Vagina (tissue), 2 donors: ENCODE measurements around the gene FRRS1.
A peak's percentile ranks its signal among the peaks of the same experiment; 100 is the strongest.

Experiments
- CTCF ChIP-seq, 3 experiments: fragments of 450-650 bp in 2 of 3; fragments of 200-600 bp in 1 of 3; sonication (generic) in 1 of 3; IDR thresholded peaks; one replicate each; pipeline ENCODE4 v1.5.1; 2017 to 2019; ENCODE audit warnings: antibody characterized with exemption in 3 of 3, mild to moderate bottlenecking in 2 of 3, moderate library complexity in 2 of 3
- POLR2A ChIP-seq, 2 donors: fragments of 450-650 bp; IDR thresholded peaks; one replicate each; pipeline ENCODE4 v1.6.1; 2017; ENCODE audit warnings: antibody characterized with exemption in 2 of 2, mild to moderate bottlenecking in 2 of 2, moderate library complexity in 2 of 2
- POLR2AphosphoS5 ChIP-seq, 2 donors: sonication (generic); formaldehyde crosslinking; IDR thresholded peaks; one replicate each; pipeline ENCODE4 v1.9.0; 2017; ENCODE audit warnings: antibody characterized with exemption in 2 of 2, mild to moderate bottlenecking in 2 of 2, low read depth in 1 of 2; ENCODE audit not compliant: insufficient read depth in 1 of 2

GRCh38 chr1:99756598-99756997 is 9.8 kb downstream of the FRRS1 start:
- TF ChIP-seq POLR2AphosphoS5 (IDR thresholded peaks at IDR 0.05; ENCODE audit: insufficient read depth in 1 of 2, low read depth in 1 of 2) (peak in 1 of 2 donors; percentile 68), CTCF (IDR thresholded peaks at IDR 0.05) (no peak), POLR2A (IDR thresholded peaks at IDR 0.05) (no peak)
